GM12873 (cell line): ENCODE data around the gene POMGNT2.

ENCODE experiments used
- TF ChIP-seq, protein P1 (sequence below): IDR thresholded peaks from 2 replicates; pipeline ENCODE4 v1.5.1; 2012; ENCODE audit warnings: low read depth, mild to moderate bottlenecking, moderate library complexity, low read length, control low read depth; ENCODE audit not compliant: insufficient read depth; ENCODE audit errors: missing control alignments

POMGNT2 gene

GRCh38 chr3:43093006-43093405, 12.9 kb downstream of the POMGNT2 start:
- TF ChIP-seq, protein P1, sequence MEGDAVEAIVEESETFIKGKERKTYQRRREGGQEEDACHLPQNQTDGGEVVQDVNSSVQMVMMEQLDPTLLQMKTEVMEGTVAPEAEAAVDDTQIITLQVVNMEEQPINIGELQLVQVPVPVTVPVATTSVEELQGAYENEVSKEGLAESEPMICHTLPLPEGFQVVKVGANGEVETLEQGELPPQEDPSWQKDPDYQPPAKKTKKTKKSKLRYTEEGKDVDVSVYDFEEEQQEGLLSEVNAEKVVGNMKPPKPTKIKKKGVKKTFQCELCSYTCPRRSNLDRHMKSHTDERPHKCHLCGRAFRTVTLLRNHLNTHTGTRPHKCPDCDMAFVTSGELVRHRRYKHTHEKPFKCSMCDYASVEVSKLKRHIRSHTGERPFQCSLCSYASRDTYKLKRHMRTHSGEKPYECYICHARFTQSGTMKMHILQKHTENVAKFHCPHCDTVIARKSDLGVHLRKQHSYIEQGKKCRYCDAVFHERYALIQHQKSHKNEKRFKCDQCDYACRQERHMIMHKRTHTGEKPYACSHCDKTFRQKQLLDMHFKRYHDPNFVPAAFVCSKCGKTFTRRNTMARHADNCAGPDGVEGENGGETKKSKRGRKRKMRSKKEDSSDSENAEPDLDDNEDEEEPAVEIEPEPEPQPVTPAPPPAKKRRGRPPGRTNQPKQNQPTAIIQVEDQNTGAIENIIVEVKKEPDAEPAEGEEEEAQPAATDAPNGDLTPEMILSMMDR, result no peak

GRCh38 chr3:43091481-43091880, 14.4 kb downstream of the POMGNT2 start:
- TF ChIP-seq, protein P1, result no peak

DNA sequence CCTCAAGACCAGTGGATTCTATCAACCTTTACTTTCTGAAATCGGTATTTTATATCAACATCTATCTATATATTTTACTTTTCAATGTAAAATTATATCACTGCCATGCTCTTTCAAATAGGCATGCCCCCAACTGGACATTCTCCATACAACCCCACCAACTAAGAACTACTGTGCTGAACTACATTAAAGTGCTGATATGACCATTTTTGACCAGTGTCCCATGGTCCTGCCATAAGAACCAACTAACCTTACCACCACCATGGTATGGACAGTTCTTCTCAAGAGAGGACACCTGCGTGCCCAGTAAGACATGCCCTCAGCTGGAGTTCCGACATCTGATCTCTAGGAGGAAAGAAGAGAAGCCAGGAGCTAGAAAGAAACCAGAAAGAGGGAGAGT, 15.6 kb downstream of the POMGNT2 start:
- TF ChIP-seq, protein P1, result no peak

GRCh38 chr3:43089081-43089480, 16.8 kb downstream of the POMGNT2 start:
- TF ChIP-seq, protein P1, result no peak

GRCh38 chr3:43087249-43087776, 18.6 kb downstream of the POMGNT2 start:
- TF ChIP-seq, protein P1, result no peak

DNA sequence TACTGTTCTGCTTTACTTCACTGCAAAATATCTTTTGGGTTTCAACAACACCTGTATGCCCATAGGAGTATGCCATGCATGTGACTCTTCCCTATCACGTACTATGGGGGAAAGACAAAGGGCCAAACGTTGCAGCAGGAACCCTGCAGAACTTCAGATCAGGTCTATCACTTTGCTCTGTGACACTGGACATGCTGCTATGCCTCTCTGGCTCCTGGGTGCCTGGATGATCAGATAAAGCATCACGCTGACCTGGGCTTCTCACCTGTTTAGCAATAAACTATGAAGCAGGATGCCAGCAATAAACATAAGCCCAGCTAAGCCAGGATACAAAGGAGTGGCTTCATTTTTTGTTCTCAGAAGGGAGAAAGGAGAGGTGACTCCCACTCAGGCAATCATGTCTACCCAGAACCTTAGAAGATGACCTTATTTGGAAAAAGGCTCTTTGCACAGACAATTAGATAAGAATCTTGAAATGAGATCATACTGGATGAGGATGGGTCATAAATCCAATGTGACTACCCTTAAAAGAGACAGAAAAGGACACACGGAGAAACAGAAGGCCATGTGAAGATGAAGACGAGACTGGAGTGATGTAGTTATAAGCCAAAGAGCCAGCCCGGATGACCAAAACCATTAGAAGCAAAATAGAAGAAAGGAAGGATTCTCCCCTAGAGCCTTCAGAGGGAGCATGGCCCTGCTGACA, 19.3 kb downstream of the POMGNT2 start:
- TF ChIP-seq, protein P1, result no peak

- TF ChIP-seq, protein P1, result no peak
Measured at GRCh38 chr3:43082457-43082856, 23.4 kb downstream of the POMGNT2 start.
